A673 (cell line): Measurements from ENCODE around the gene IYD.

Experiments used
- EZH2 ChIP-seq: fragments of 200-600 bp; sonication (generic); IDR thresholded peaks from 2 replicates; pipeline ENCODE4 v1.6.1; 2017; ENCODE audit warnings: borderline replicate concordance, low read depth, mild to moderate bottlenecking, mixed read lengths, antibody characterized with exemption, low read length; ENCODE audit not compliant: poor library complexity, severe bottlenecking
- TF ChIP-seq, protein P1 (sequence below): fragments of 300-800, 200-600 bp; sonication (generic); conservative IDR thresholded peaks from 2 replicates; pipeline ENCODE4 v1.5.1; 2017; ENCODE audit warnings: low read depth, mild to moderate bottlenecking, antibody characterized with exemption, low read length, moderate library complexity, mixed read lengths

DNA sequence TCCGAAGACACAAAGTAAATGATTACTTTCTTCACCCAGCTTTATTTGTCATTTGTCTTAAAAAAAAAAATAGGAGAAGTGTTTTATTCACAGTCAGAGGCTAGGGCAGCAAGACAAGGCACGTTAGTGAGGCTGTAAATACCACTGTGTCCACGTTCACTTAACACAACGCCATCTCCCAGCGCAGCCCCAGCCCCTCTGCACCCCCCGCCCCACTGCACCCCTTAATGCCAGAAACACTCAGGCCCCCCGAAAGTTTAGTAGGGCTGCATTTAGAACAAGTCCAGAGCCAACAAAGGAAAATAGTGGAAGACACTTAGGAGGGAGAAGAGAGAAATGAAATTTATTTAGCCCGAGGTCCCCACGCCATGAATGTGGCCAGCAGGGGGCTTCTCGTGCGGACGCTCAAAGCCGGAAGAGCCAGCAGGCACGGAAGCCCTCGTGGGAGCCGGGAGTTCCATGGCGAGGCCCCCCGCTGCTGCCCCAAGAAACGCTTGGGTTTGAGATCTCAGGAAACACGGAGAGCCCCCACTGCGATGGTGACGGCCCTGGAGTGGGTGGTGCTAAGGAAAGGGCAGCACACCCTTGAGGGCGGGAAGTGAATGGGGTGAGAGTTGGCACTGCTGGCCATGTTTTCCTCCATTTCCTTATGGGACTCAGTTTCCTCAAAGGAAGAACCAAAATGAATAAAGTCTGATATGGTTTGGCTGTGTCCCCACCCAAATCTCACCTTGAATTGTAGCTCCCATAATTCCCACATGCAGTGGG is 50.2 kb downstream of the IYD start:
- TF ChIP-seq EZH2 = no peak
- TF ChIP-seq, protein P1, sequence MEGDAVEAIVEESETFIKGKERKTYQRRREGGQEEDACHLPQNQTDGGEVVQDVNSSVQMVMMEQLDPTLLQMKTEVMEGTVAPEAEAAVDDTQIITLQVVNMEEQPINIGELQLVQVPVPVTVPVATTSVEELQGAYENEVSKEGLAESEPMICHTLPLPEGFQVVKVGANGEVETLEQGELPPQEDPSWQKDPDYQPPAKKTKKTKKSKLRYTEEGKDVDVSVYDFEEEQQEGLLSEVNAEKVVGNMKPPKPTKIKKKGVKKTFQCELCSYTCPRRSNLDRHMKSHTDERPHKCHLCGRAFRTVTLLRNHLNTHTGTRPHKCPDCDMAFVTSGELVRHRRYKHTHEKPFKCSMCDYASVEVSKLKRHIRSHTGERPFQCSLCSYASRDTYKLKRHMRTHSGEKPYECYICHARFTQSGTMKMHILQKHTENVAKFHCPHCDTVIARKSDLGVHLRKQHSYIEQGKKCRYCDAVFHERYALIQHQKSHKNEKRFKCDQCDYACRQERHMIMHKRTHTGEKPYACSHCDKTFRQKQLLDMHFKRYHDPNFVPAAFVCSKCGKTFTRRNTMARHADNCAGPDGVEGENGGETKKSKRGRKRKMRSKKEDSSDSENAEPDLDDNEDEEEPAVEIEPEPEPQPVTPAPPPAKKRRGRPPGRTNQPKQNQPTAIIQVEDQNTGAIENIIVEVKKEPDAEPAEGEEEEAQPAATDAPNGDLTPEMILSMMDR = peak; percentile 82
